HT1080 (cell line): ENCODE data around the gene SORBS1. TPM values are rescaled to one million over a fixed set of nuclear protein-coding genes. Genes with fewer than 3 reads are reported as not detected.
A peak's percentile ranks its signal among the peaks of the same experiment; 100 is the strongest.

ENCODE experiments used
- DNase-seq: peaks from one replicate; pipeline ENCODE4 v3.0.0-alpha.2; 2015; ENCODE audit warnings: low read depth
- total RNA-seq: library from RNA; depleted of rRNA; stranded (reverse); fragments of >200 nt; shearing (Covaris generic); gene quantifications from 2 replicates; pipeline ENCODE4 v1.2.3, GENCODE V29; 2014

SORBS1 gene
- total RNA-seq, 1 experiment from 2014 or later, result 0.76 TPM

DNA sequence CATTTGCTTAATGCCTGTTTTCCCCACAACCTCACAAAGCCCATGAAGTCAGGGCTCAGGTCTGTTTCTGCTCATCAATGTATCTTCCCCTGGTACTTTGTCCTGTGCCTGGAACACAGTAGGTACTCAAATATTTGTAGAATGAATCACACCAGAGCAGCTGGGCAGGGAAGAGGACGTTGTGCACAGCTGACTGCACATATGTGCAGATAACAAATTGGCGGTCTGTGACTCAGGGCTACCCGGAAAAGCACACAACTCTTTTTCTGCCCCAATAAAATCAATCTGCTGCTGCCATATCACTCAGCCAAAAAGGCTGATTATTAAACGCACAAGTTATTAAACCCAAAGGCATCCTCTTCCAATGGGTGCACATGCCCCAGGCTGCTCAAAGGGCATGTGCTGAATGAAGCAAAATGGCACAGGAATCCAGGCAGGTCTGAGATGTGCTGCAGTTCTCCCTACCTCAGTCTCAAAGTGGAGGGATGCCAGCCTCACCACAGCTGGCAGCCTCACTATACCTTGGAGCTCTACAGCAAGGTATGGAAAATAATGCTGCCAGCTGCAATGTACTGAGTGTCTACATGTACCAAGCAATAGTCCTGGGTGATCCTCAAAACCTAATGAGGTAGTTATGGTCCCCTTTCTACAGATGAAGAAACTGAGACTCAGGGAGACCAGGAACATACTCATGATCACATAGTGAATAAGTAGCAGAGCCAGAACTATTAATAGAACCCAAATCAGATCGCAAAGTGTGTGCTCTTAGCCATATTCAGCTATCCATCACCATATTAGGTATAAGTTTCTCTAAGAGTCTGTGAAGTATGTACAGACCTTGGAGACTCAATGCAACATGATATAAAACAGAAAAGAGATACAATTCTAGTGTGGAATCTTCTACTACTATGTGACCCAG, 43.4 kb downstream of the SORBS1 start:
- peak; percentile 60 for DNase-seq

DNA sequence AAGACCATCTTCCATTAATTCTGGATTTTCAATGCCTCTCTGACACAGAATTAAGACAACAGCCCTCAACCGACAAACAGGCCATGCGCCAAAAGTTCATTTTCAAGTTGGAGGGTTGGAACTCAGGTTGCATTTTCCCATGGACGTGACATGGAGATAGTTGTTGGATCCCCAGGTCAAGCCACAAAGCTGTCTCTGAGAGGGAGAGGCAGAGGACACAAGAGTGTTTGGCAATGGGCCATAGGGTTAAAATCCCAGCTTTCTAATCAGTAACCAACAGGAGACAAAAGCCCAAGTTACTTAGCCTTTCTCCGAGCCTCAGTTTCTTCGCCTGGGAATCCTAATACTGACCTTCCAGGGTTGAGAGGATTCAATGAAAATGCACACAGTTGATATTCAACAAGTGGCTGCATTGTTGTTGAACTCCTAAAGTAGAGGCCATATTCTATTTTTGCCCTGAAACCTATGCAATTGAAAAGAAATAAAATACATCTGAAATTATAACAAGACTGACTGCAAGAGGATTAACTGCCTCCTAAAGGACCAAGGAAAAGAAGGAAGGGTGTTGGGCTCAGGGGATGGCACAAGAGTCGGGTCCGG, 44.3 kb downstream of the SORBS1 start:
- no peak for DNase-seq

DNA sequence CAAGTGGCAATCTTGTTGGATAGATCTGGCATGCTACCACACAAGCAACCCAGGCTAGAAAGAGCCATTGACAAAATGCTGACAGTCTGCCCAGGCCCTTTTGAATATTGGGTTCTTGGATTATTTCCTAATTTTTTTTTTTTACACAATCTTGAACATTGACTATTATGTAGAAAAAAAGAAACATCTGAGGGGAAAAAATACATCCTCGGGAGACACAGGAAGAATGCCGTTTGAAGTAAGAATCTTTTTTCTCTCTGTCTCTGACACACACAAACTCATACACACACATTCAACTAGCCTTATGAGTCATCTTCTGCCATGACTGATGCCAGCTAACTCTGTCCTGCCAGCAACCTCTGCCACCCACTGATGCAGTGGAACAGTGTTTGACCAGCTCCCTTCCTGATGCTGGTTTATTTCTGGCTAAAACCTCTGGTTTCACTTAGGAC, 47.2 kb downstream of the SORBS1 start:
- peak; percentile 80 for DNase-seq

DNA sequence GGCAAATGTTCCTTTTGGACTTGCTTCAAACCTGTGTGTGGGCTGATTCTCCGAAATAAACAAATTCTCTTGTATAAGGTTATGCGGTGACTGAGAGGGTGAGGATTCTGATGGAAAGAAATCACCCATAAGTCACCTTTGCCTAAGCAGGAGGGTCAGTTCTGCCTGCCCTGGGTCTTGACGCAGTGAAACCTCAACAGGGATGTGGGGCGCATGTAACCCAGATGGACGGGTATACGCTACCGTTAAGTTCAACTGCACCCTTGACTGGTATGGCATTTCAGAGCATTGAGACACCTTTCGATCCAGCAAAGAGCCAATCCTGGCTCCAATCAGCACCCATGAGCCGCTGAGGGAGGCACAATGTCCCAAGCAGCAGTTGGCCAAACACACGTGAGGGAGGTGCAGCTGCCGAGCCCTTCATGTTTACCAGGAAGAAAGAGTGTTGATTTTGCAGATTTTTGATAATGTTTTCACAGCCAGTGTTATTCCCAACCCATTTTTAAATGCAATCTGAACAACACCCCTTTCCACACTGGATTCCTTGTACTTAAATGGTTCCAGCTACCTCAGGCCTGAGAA, 48.1 kb downstream of the SORBS1 start:
- no peak for DNase-seq

DNA sequence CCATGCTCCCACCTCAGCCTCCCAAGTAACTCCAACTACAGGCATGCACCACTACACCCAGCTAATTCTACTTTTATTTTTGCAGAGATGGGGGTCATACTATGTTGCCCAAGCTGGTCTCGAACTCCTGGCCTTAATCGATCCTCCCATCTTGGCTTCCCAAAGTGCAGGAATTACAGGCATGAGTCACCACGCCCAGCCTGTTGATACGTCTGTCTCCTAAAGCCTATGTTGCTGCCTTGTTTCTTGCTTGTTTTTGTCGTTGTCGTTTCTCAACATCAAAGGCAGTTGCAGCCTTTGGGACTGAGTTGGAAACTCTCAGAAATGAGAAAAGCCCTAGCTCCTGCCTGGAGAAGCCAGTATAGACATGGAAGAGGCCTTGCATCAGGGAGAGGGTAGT, 49.9 kb downstream of the SORBS1 start:
- DNase-seq, result no peak

DNA sequence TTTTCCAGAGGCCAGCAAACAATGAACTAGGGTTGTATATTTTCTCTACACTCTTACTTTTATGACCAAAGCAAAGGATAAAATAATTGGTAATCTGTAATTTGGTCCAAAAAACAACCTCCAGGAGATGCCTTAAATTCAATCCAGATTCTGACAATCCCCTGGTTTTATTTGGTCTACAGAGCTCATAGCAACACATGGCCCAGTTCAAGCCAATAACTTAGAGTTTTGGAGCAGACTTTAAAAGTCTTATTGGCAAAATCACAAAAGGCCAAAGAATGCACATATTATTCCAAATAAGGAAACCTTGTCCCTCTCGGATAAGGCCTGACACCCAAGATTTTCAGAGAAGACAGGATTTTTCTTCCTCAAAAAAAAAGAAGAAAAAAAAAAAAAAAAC, 51.9 kb downstream of the SORBS1 start:
- no peak for DNase-seq

DNA sequence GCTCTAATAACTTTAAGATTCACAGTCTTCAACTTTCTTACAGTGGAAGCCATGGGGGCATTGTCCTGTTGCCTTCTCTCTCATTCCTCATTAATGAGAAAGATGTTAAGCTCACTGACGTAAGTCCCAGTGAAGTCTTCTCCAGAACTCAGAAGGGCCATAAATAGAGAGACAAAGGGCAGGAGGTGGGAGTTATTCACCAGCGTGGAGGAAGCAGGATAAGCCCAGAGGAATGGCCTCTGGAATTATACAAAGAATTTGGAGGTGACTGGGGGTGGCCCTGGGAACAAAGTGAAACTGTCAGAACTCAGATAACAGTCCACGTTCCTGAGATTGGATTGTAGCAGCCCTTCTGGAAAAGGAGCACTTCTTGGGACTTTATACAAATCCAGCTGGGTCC, 52.4 kb downstream of the SORBS1 start:
- DNase-seq, result no peak

DNA sequence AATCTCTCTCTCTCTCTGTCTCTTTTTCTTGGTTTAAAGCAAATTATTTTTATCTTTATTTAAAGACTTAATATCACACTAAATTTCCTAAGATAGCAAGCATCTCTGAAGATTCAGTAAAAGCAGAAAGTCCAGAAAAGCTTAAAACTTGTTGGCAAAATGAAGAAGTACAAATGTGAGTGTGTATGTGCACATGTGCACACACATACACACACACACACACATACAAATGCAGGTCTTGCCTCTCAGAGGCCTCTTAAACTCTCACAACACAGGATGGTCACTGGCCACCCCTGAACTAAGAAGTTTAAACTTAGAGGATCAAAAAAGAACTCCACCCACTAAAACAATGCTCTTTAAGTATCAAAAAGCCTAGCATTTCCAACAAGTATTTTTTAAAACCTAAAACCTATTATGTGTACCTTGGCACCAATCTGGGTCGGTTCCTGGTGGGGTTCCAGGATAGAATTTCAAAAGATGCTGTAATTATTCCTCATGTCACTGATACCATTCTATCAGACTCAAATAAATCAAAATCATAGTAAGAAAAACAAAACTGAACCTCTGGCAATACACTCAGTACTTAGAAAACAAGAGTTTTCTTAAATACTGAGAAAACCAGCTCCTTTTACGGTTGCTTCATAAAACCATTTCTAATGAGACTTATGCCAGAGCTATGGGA, 55.0 kb downstream of the SORBS1 start:
- no peak for DNase-seq

DNA sequence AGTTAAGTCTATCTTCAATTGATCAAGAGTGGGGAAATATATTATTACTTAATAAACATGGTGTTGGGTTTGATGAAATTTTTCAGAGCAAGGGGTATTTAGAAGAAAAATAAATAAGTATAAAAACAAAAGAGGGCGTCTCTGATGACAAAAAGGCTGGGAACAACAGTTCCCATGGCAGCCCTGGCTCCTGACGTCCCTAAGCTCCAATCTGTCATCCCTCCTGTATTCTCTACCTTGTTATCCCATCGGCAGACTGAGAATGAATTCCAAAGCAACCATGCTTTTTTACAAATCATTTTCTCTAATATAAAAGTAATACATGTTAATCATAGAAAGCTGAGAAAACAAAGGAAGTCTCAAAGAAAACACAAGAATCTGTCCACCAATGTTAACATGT, 55.5 kb downstream of the SORBS1 start:
- no peak for DNase-seq

DNA sequence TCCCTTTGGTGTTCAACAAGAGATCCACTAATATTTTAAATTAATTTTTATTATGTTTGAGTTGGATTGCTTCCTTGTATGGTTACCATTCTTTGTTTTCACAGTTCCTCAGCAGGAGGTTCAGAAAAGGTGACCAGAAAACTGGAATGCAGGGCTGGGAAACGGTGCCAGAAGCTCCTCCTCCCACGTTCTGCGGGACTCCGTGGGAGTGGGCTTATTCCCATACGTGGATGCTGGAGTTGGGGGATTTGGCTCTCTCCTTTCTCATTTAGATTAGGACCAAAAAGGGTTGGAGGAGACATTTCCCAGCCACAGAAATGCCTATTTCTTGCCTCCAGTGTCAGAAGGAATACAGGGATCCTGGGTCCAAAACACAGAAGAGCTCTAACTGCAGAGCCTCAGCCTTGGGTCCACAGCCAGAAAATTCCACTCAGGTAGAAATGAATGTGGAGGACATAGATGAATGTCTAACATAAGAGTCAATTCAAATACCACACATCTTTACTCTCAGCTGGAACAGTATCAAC, 56.0 kb downstream of the SORBS1 start:
- DNase-seq, result no peak

DNA sequence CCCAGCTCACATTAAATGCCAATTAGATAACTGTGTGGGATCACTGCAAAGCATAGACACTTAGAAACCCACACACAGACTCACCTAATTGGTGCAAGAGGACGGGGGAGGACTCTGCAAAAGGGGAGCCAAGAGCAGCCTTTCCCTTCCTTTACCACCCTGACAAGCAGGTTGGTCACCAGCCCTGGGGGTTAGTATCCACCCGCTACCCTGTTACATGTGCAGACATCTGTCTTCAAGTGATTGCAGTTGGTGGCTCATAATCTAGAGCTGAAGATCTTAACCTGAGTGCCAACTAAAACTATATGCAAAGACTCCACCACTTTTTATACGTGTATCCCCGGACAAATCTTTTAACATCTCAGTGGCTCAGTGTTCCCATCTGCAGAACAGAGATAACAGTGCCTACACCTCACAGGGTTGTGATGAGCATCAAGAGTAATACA, 56.9 kb downstream of the SORBS1 start:
- DNase-seq, result no peak

DNA sequence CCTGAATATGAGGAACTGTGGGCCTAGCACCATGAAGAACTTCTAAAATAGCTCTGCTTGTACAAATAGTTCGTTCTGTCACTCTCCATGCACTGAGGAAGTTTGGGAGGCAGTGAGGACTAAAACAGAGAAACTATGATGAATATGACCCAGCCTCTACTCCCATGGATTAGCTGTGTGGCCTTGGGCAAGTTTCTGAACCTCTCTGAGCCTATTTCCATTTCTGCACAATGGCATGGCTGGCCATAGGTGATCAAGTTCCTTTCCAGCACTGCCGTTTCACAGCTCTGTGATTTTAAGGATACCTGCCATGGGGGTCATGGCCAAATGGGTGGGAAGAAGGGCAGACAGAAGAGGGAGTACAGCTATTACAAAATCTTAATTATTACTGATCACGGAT, 57.6 kb downstream of the SORBS1 start:
- no peak for DNase-seq

DNA sequence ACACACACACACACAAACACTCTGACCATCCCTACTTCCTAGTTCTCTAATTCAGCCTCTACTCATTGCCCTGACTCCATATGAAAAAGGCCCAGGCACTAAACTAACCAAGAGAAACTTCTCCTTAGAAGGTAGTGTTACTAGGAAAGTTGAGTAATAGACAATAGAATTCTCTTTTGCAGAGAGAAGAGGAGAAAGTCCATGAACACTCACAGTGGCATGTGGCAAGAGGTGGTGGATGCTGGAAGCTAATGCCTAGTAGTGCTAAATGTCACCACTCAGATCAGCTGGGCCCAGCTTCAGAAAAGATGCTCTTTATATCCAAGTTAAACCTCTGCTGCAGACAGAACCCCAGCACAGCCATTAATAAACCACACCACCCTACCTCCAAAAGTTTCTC, 58.2 kb downstream of the SORBS1 start:
- no peak for DNase-seq

DNA sequence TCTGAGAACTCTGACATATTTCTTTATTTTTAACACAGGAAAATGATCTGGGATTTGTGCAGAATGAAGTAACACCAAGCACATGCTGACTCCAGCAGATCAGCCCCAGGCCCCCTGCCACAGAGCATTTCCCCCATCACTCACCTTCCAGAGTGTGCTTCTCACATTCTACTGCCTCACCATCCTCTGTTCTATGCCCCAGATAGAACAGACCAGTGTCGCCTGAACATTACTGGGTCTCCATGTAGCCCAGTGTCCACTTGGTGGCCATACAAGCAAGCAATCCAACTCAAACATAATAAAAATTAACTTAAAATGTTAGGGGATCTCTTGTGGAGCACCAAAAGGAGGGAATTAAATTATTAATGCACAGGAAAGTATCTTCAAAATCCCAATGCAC, 58.8 kb downstream of the SORBS1 start:
- DNase-seq, result no peak

DNA sequence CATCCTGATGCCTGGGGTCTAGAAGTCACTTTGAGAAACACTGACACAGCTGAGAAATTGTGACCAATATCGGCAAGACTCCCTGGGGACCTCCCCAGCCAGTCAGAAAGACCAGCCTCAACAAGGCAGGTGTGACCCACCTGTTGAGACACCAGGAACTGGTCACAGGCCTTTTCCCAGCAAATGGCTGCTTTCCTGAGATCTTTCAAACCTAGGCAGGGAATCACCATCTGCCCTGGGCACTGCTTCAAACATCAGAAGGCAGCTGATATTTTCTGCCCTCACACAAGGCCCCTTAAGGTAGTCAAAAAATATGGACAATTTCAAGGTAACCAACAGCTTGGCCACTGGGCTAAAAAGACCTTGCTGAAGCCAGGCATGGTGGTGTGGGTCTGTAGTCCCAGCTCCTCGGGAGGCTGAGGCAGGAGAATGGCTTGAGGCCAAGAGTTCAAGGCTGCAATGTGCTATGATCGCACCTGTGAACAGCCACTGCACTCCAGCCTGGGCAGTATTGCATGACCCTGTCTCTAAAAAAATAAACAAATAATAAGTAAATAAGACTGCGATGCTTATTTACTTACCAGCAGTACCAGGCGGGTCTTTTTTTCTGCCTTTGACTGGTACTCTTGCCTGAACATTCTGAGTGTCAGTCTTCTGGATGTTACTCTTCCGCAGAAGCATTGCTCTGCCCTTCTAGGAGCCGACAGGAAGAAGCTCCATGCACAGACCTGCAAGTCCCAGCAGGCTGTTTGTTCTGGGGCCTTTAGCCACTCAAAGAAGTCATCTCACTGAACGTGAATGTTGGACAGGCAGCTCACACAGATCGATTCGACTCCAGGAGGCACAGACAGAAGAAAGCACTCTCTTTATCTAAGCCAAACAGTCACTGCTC, 59.7 kb downstream of the SORBS1 start:
- no peak for DNase-seq

DNA sequence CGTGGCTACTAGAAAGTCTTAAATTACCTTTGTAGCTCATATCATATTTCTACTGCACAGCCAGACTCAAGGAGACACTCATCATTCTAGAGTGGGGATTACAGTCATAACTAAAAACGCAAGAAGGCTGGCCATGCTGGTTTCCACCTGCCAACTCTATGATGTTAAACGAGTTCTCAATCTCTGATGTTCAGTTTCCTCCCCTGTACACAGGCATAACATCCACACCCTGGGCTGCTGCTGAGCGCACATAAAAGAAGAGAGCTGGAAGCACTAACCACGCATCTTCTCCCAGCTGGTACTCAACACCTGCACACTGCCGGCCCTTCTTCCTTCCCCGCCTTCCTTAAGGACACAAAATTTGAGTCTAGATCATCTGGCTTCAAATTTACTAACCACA, 60.5 kb downstream of the SORBS1 start:
- no peak for DNase-seq

DNA sequence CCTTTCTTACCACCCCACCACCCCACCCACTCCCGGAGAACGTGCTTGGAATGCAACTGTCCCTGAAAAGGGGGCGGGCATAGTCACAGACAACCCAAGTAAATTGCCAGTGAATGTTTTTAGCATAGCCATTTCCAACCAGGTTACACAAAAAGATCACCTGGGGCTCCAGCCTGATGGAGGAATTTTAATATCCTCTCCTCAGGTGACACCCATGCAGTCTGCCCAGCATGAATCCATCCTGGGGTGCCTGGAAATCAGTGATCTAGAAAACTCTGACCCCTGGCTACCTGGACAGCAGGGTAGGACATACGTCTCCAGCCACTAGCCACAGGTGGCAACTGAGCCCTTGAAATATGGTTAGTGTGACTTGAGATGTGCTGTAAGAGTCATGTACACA, 61.1 kb downstream of the SORBS1 start:
- no peak for DNase-seq

DNA sequence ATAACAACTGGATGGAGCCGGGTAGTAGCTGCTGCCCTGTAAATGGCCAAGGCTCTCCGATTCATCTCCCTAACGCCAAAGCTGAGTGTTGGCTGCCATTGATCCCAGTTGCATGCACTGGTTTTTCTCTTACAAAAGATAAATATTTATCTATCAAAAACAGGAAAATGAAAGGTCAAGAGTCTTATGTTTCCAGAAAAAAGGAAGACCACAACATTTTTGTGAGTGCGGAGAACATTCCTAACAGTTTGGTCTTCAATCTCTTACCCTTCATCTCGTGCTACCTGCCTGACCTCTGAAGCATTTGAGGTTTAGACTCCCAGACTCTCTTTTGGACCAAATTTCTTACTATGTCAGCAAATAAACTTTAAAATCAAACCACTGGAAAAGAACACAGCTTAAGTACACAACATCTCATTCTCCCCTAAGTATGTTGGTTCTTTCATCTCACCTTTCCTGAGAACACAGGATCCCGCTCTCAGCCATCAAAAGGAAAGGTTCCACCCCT, 61.6 kb downstream of the SORBS1 start:
- DNase-seq, result no peak

DNA sequence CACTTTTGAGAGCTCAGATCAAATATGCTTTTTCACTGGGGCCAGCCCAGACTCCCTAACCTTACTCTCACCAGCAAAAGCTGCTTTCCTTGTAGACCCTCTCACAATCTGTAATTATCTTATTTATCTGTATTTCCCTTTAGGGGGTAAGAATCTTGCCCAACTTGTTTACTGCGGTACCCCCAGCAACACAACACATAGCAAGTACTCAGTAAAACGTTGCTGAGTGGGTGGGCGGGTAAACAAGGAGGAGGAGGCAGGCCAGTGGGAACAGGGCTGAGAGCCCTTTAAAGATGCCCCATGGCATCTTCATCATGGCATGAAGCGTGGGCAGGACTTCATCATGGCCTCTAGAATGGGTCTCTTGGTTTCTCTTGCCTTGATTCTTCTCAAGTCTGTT, 64.2 kb downstream of the SORBS1 start:
- no peak for DNase-seq

DNA sequence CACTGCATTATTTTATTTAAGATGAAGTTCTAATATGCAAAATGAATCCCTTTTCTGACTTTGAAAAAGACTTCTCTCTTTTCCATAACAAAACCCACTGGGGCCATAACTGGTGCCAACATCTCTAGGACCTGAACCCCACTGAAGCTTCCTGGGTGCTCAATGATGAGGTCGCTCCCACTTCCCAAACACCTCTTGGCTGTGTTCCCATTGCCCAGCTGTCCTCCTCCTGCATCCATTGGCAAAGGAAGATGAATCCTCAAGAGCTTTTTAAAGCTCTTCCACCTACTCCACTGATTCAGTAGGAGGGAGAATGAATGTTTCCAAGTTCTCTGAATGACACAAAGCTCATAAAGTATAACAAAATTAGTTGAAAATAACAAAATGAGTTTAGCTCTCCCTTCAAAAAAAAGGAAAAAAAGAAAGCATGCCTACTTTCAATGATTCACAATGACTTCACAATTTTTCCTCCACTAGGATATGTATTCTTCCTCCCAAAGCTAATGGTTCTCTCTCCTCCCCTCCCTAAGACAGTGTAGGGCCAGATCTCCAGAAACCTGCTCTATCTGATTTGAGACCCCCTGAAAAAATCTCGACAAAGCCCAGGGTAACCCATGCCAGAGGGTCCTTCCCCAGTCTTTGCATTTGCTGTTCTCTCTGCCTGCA, 64.8 kb downstream of the SORBS1 start:
- no peak for DNase-seq
